ENCODE results near the gene ZDHHC11B.
"Not testable (repeated sequence)": the region's sequence is repeated elsewhere in the genome, so short reads cannot be mapped to it uniquely, and the experiment has no call there.

ZDHHC11B gene

DNA sequence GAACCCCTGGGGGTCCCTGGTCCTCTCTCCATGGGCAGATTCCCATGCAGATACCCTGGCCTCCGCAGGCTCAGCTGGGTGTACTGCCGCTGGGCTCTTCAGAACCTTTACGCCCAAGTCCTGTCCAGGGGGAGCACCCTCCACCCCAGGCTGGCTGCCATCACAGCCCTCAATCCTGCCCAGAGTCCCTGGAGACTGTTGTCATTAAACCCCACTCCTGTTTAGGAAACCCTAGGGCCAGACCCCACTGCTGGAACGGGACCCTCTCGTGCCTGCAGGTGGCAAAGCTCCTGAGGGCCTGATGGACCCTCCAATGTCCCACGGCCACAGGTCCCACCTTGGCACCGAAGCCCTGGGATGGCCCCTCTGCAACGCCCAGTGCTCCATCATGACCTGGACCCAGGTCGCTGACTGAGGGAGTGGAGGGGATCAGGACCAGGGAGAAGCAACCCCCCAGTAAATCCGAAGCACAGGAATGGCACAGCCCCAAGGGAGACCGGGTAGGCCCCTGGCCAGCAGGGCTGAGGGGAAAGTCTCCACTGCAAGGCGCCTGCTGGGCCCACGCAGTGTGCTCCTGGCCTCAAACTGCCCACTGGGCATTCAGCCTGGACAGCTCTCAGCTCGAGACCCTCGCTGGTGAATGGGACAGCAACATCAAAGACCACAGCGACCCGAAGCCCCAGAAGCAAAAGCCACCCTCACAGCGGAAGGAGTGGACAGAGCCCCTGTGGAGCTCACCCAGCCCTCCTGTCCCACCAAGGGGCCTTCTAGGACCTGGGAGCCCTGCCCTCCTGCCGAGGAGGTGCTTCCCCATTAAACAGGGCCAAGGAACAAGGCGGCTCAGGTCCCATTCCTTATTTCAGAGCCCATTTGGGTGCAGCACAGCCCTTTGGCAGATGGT is 8.3 kb downstream of the ZDHHC11B start:
- H3K4me2 ChIP-seq (ENCODE audit: low read depth, low read length, poor library complexity, severe bottlenecking): no peak overlapping the region
- H3F3A ChIP-seq (ENCODE audit: low read depth): no peaks in the 10 kb centered on the region
- no peaks in the 10 kb centered on the region for H3K79me2 ChIP-seq (ENCODE audit: insufficient read depth, low read length)
- no peaks in the 10 kb centered on the region for H3K36me3 ChIP-seq (ENCODE audit: insufficient read depth, low read length)
- no peaks in the 10 kb centered on the region for H3K9me3 ChIP-seq (ENCODE audit: insufficient read depth, low read depth, low read length)
- H4K20me1 ChIP-seq (ENCODE audit: insufficient read depth, low read length, poor library complexity, severe bottlenecking): no peaks in the 10 kb centered on the region
- H3K9me2 ChIP-seq (replicated peaks; ENCODE audit: low read depth, low read length): no peaks in the 10 kb centered on the region
- no peaks in the 10 kb centered on the region for H3K27me3 ChIP-seq (ENCODE audit: insufficient read depth, low read length, poor library complexity, severe bottlenecking)
- no peak for TF ChIP-seq CTCF (conservative IDR thresholded peaks at IDR 0.05; ENCODE audit: low read length)
- TF ChIP-seq EZH2phosphoT487 (IDR thresholded peaks at IDR 0.05; ENCODE audit: borderline replicate concordance): no peak
- no peaks in the 10 kb centered on the region for H3K4me1 ChIP-seq (ENCODE audit: insufficient read depth, low read length, poor library complexity, severe bottlenecking)
- H2AFZ ChIP-seq (ENCODE audit: low read length): no peak overlapping the region
- no peak overlapping the region for H3K9ac ChIP-seq (ENCODE audit: low read depth, low read length, poor library complexity, severe bottlenecking)
- H3K4me3 ChIP-seq (ENCODE audit: low read length, poor library complexity, severe bottlenecking): no peak overlapping the region

- H3K27me3 ChIP-seq (ENCODE audit: insufficient read depth, low read length, poor library complexity, severe bottlenecking); H3K79me2 ChIP-seq (ENCODE audit: insufficient read depth, low read length); H2AFZ ChIP-seq (ENCODE audit: low read length); H3K4me1 ChIP-seq (ENCODE audit: insufficient read depth, low read length, poor library complexity, severe bottlenecking); H3K36me3 ChIP-seq (ENCODE audit: insufficient read depth, low read length); H3K9me3 ChIP-seq (ENCODE audit: insufficient read depth, low read depth, low read length); H3K9me2 ChIP-seq (replicated peaks; ENCODE audit: low read depth, low read length); H3K4me2 ChIP-seq (ENCODE audit: low read depth, low read length, poor library complexity, severe bottlenecking); H3K4me3 ChIP-seq (ENCODE audit: low read length, poor library complexity, severe bottlenecking); H3K9ac ChIP-seq (ENCODE audit: low read depth, low read length, poor library complexity, severe bottlenecking); H4K20me1 ChIP-seq (ENCODE audit: insufficient read depth, low read length, poor library complexity, severe bottlenecking); H3F3A ChIP-seq (ENCODE audit: low read depth): not testable (repeated sequence)
Observed at GRCh38 chr5:775595-775960, 9.0 kb downstream of the ZDHHC11B start.

GRCh38 chr5:774854-775505 is 9.5 kb downstream of the ZDHHC11B start:
- not testable (repeated sequence) for H4K20me1 ChIP-seq (ENCODE audit: insufficient read depth, low read length, poor library complexity, severe bottlenecking); H3K9me3 ChIP-seq (ENCODE audit: insufficient read depth, low read depth, low read length); H3K36me3 ChIP-seq (ENCODE audit: insufficient read depth, low read length); H3K9ac ChIP-seq (ENCODE audit: low read depth, low read length, poor library complexity, severe bottlenecking); H3K9me2 ChIP-seq (replicated peaks; ENCODE audit: low read depth, low read length); H3K79me2 ChIP-seq (ENCODE audit: insufficient read depth, low read length); H2AFZ ChIP-seq (ENCODE audit: low read length); H3K4me1 ChIP-seq (ENCODE audit: insufficient read depth, low read length, poor library complexity, severe bottlenecking); H3K27me3 ChIP-seq (ENCODE audit: insufficient read depth, low read length, poor library complexity, severe bottlenecking); H3F3A ChIP-seq (ENCODE audit: low read depth); H3K4me3 ChIP-seq (ENCODE audit: low read length, poor library complexity, severe bottlenecking); H3K4me2 ChIP-seq (ENCODE audit: low read depth, low read length, poor library complexity, severe bottlenecking)

- H2AFZ ChIP-seq (ENCODE audit: low read length); H3K4me3 ChIP-seq (ENCODE audit: low read length, poor library complexity, severe bottlenecking); H3K36me3 ChIP-seq (ENCODE audit: insufficient read depth, low read length); H3K9ac ChIP-seq (ENCODE audit: low read depth, low read length, poor library complexity, severe bottlenecking); H3K4me1 ChIP-seq (ENCODE audit: insufficient read depth, low read length, poor library complexity, severe bottlenecking); H3K79me2 ChIP-seq (ENCODE audit: insufficient read depth, low read length); H3K9me2 ChIP-seq (replicated peaks; ENCODE audit: low read depth, low read length); H3K9me3 ChIP-seq (ENCODE audit: insufficient read depth, low read depth, low read length); H4K20me1 ChIP-seq (ENCODE audit: insufficient read depth, low read length, poor library complexity, severe bottlenecking); H3K27me3 ChIP-seq (ENCODE audit: insufficient read depth, low read length, poor library complexity, severe bottlenecking); H3F3A ChIP-seq (ENCODE audit: low read depth); H3K4me2 ChIP-seq (ENCODE audit: low read depth, low read length, poor library complexity, severe bottlenecking): not testable (repeated sequence)
Observed at GRCh38 chr5:774304-774703, 10.2 kb downstream of the ZDHHC11B start.

All from Loucy (cell line).